Measurements from ENCODE around the gene MRAP2. TPM values are rescaled to one million over a fixed set of nuclear protein-coding genes. Genes with fewer than 3 reads are reported as not detected.

The MRAP2 gene
- total RNA-seq, 1 donor from 2014 or later, result 40.2 TPM

GRCh38 chr6:84052204-84052882, 18.8 kb downstream of the MRAP2 start:
- no peaks in the 10 kb centered on the region for H3K27me3 ChIP-seq (ENCODE audit: control insufficient read depth in 3 of 3, insufficient read depth in 3 of 3, low read length in 3 of 3)
- H3K36me3 ChIP-seq (ENCODE audit: control insufficient read depth in 3 of 3, insufficient read depth in 3 of 3, low read length in 3 of 3), result no peaks in the 10 kb centered on the region
- peak overlapping the region; percentile 28 for H3K27ac ChIP-seq (ENCODE audit: low read depth, low read length)
- H3K9ac ChIP-seq (ENCODE audit: low read depth in 1 of 3, low read length in 3 of 3), result peak overlapping the region in 2 of 3 donors; percentile 28 to 48
- peaks cover 8 to 14% (median 11%) of the 10 kb centered on the region in 3 donors for H3K4me1 ChIP-seq (ENCODE audit: control insufficient read depth in 3 of 3, insufficient read depth in 3 of 3, low read length in 3 of 3)
- H3K4me3 ChIP-seq (ENCODE audit: low read length in 3 of 3), result peak overlapping the region in 2 of 3 donors; percentile 23 to 55
- no peaks in the 10 kb centered on the region for H3K9me3 ChIP-seq (ENCODE audit: control insufficient read depth in 3 of 3, low read length in 3 of 3)

DNA sequence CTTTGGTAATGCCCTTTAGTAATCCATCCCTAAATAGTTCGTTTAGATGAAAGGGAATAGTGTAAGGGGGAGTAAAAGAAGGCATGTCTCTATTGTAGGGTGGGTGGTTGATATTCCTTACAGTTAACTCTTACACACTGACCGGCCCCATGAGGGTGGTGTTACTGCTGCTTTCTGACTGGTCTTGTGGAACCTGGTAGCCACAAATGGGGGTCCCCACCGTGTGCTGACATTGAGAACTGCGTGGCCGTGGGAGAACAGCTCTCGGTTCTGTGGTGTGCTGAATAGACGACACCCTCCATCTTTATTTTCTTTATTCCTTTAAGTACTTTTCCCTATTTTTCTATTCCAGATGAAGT, 19.3 kb downstream of the MRAP2 start:
- no peaks in the 10 kb centered on the region for H3K9me3 ChIP-seq (ENCODE audit: control insufficient read depth in 3 of 3, low read length in 3 of 3)
- H3K27me3 ChIP-seq (ENCODE audit: control insufficient read depth in 3 of 3, insufficient read depth in 3 of 3, low read length in 3 of 3), result no peaks in the 10 kb centered on the region
- H3K4me1 ChIP-seq (ENCODE audit: control insufficient read depth in 3 of 3, insufficient read depth in 3 of 3, low read length in 3 of 3), result peaks cover 8 to 14% (median 11%) of the 10 kb centered on the region in 3 donors
- H3K36me3 ChIP-seq (ENCODE audit: control insufficient read depth in 3 of 3, insufficient read depth in 3 of 3, low read length in 3 of 3), result no peaks in the 10 kb centered on the region
- H3K27ac ChIP-seq (ENCODE audit: low read depth, low read length), result peak overlapping the region; percentile 28
- H3K4me3 ChIP-seq (ENCODE audit: low read length in 3 of 3), result no peak overlapping the region
- no peak overlapping the region for H3K9ac ChIP-seq (ENCODE audit: low read depth in 1 of 3, low read length in 3 of 3)

DNA sequence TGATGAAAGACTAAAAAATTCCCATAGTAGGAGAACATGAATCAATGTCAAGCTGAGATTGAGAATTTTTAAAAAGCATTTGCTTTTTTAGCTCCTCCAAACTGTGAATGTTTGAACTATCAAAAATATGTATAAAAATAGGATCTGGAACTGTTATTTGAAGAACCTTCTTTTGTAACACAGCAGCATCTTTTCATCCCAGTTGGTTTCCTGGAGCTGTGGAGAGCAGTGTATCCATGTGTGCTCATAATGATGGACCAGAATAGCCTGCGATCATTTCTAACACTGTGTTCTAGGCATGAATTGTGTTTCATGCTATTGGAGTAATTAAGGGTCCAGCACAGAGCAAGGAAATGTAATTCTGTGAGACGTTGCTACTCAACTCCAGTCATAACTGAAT, 22.1 kb downstream of the MRAP2 start:
- Histone ChIP-seq H3K9ac (ENCODE audit: low read depth in 1 of 3, low read length in 3 of 3) (no peak overlapping the region), H3K27ac (ENCODE audit: low read depth, low read length) (no peak overlapping the region), H3K9me3 (ENCODE audit: control insufficient read depth in 3 of 3, low read length in 3 of 3) (no peaks in the 10 kb centered on the region), H3K4me3 (ENCODE audit: low read length in 3 of 3) (no peak overlapping the region), H3K36me3 (ENCODE audit: control insufficient read depth in 3 of 3, insufficient read depth in 3 of 3, low read length in 3 of 3) (no peaks in the 10 kb centered on the region), H3K27me3 (ENCODE audit: control insufficient read depth in 3 of 3, insufficient read depth in 3 of 3, low read length in 3 of 3) (no peaks in the 10 kb centered on the region), H3K4me1 (ENCODE audit: control insufficient read depth in 3 of 3, insufficient read depth in 3 of 3, low read length in 3 of 3) (peaks cover 8 to 14% (median 11%) of the 10 kb centered on the region in 3 donors)

DNA sequence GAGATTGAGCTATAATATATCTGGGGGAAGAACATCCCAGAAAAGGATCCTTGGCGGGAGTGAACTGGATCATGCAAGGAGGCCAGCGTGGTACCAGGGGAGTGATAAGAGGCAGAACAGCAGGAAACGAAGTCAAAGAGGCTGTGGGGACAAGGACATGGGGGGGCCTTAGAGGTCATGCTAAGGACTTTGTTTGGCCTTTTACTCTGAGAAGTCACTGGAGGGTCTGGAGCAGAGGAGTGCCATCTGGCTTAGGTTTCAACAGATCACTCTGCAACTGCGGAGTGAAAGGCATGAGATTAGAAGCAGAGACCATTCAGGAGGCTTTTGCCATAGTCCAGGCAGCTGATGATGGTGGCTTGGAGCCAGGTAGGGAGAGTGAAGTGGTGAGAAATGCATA, 24.3 kb downstream of the MRAP2 start:
- Histone ChIP-seq H3K27me3 (ENCODE audit: control insufficient read depth in 3 of 3, insufficient read depth in 3 of 3, low read length in 3 of 3) (no peaks in the 10 kb centered on the region), H3K4me1 (ENCODE audit: control insufficient read depth in 3 of 3, insufficient read depth in 3 of 3, low read length in 3 of 3) (peaks cover 0 to under 1% (median under 1%) of the 10 kb centered on the region in 3 donors), H3K27ac (ENCODE audit: low read depth, low read length) (no peak overlapping the region), H3K9me3 (ENCODE audit: control insufficient read depth in 3 of 3, low read length in 3 of 3) (no peaks in the 10 kb centered on the region), H3K9ac (ENCODE audit: low read depth in 1 of 3, low read length in 3 of 3) (no peak overlapping the region), H3K36me3 (ENCODE audit: control insufficient read depth in 3 of 3, insufficient read depth in 3 of 3, low read length in 3 of 3) (no peaks in the 10 kb centered on the region), H3K4me3 (ENCODE audit: low read length in 3 of 3) (no peak overlapping the region)

- Histone ChIP-seq H3K4me1 (ENCODE audit: control insufficient read depth in 3 of 3, insufficient read depth in 3 of 3, low read length in 3 of 3) (no peaks in the 10 kb centered on the region), H3K9me3 (ENCODE audit: control insufficient read depth in 3 of 3, low read length in 3 of 3) (no peaks in the 10 kb centered on the region), H3K27me3 (ENCODE audit: control insufficient read depth in 3 of 3, insufficient read depth in 3 of 3, low read length in 3 of 3) (no peaks in the 10 kb centered on the region), H3K4me3 (ENCODE audit: low read length in 3 of 3) (no peak overlapping the region), H3K9ac (ENCODE audit: low read depth in 1 of 3, low read length in 3 of 3) (no peak overlapping the region), H3K36me3 (ENCODE audit: control insufficient read depth in 3 of 3, insufficient read depth in 3 of 3, low read length in 3 of 3) (no peaks in the 10 kb centered on the region), H3K27ac (ENCODE audit: low read depth, low read length) (no peak overlapping the region)
These were observed 25.5 kb downstream of the MRAP2 start for GRCh38 chr6:84059082-84059481.

DNA sequence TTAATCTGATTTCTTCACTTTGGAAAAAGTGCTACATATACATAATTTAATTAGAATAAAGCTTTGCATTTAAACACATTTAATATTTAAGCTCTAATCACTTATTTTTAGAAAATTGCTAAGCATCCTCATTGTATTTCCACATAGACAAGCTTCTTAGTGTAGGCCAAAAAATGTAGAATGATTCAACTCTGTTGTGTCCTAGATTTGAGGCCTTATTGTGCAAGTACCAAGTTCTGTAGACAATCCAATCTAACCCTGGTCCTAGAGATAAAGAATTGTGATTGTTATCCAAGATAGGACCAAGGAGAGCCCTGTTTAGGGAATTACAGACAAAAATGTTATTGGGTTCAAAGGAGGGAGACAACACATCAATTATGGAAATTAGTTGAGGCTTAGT, 27.6 kb downstream of the MRAP2 start:
- no peaks in the 10 kb centered on the region for H3K9me3 ChIP-seq (ENCODE audit: control insufficient read depth in 3 of 3, low read length in 3 of 3)
- H3K9ac ChIP-seq (ENCODE audit: low read depth in 1 of 3, low read length in 3 of 3), result no peak overlapping the region
- H3K4me1 ChIP-seq (ENCODE audit: control insufficient read depth in 3 of 3, insufficient read depth in 3 of 3, low read length in 3 of 3), result no peaks in the 10 kb centered on the region
- H3K27ac ChIP-seq (ENCODE audit: low read depth, low read length), result no peak overlapping the region
- no peaks in the 10 kb centered on the region for H3K36me3 ChIP-seq (ENCODE audit: control insufficient read depth in 3 of 3, insufficient read depth in 3 of 3, low read length in 3 of 3)
- H3K27me3 ChIP-seq (ENCODE audit: control insufficient read depth in 3 of 3, insufficient read depth in 3 of 3, low read length in 3 of 3), result no peaks in the 10 kb centered on the region
- no peak overlapping the region for H3K4me3 ChIP-seq (ENCODE audit: low read length in 3 of 3)

DNA sequence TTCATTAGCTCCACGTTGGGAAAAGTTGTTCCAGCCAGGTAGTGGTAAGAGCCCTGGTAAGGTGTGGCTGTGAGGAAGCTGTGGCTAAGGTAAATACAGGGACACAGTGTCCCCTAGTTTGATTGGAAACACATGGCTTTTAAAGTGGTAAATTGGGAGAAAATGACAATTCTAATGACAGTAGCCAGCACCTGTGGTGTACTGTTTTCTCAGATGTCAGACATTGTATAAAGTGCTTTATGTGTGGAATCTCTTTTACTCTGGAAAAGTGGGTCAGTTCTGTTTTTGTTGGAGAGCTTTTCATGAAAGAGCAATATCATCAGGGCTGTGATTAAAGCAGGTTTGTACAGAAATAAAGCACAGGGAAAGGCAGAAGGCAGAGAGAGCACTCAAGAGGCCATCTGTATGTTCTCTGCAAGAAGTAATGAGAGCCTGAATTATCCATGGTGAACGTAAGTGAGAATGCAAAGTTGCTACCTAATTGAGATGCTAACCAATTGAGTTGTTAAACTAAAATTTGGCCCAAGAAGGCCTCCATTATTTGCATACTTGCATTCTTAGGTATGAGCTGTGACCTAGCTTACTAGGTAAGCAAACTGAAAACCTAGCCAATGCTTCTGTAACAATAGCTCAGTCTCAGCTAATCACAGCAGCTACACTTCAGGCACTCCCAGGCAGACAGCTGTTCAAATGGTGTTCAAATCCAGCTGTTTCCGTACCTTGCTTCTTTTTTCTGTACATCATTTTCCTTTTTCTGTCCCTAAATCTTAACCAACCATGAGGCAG, 28.2 kb downstream of the MRAP2 start:
- H3K9me3 ChIP-seq (ENCODE audit: control insufficient read depth in 3 of 3, low read length in 3 of 3), result no peaks in the 10 kb centered on the region
- H3K27me3 ChIP-seq (ENCODE audit: control insufficient read depth in 3 of 3, insufficient read depth in 3 of 3, low read length in 3 of 3), result no peaks in the 10 kb centered on the region
- no peak overlapping the region for H3K4me3 ChIP-seq (ENCODE audit: low read length in 3 of 3)
- H3K27ac ChIP-seq (ENCODE audit: low read depth, low read length), result no peak overlapping the region
- no peak overlapping the region for H3K9ac ChIP-seq (ENCODE audit: low read depth in 1 of 3, low read length in 3 of 3)
- H3K4me1 ChIP-seq (ENCODE audit: control insufficient read depth in 3 of 3, insufficient read depth in 3 of 3, low read length in 3 of 3), result no peaks in the 10 kb centered on the region
- no peaks in the 10 kb centered on the region for H3K36me3 ChIP-seq (ENCODE audit: control insufficient read depth in 3 of 3, insufficient read depth in 3 of 3, low read length in 3 of 3)

DNA sequence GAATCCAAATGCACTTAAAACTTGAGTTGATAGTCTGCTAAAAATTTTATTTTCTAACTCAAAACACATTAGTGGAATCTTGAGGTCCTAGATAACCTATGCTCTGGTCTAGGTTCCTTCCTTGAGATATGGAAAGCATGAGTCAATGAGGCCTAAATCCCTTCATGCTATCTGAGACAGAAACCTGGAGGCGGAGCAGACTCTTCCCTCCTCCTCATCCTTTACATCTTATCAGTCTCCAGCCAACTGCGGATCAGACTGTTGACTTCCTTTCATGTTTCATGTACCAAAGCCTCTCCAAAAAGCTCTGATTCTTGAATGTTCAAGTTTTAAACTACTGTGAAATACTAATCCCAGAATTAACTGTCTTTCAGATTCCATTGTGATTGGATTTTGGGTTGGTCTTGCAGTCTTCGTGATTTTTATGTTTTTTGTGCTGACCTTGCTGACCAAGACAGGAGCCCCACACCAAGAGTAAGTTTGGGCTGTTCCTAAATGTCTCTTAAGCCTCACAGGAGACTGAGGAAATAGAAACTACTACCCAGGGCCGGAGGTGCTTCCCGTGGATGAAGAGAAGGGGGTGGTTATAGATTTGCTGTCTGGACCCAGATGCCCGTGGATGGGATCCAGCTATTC, 29.1 kb downstream of the MRAP2 start:
- Histone ChIP-seq H3K27ac (ENCODE audit: low read depth, low read length) (no peak overlapping the region), H3K36me3 (ENCODE audit: control insufficient read depth in 3 of 3, insufficient read depth in 3 of 3, low read length in 3 of 3) (no peaks in the 10 kb centered on the region), H3K4me3 (ENCODE audit: low read length in 3 of 3) (no peak overlapping the region), H3K27me3 (ENCODE audit: control insufficient read depth in 3 of 3, insufficient read depth in 3 of 3, low read length in 3 of 3) (no peaks in the 10 kb centered on the region), H3K4me1 (ENCODE audit: control insufficient read depth in 3 of 3, insufficient read depth in 3 of 3, low read length in 3 of 3) (no peaks in the 10 kb centered on the region), H3K9ac (ENCODE audit: low read depth in 1 of 3, low read length in 3 of 3) (no peak overlapping the region), H3K9me3 (ENCODE audit: control insufficient read depth in 3 of 3, low read length in 3 of 3) (no peaks in the 10 kb centered on the region)

DNA sequence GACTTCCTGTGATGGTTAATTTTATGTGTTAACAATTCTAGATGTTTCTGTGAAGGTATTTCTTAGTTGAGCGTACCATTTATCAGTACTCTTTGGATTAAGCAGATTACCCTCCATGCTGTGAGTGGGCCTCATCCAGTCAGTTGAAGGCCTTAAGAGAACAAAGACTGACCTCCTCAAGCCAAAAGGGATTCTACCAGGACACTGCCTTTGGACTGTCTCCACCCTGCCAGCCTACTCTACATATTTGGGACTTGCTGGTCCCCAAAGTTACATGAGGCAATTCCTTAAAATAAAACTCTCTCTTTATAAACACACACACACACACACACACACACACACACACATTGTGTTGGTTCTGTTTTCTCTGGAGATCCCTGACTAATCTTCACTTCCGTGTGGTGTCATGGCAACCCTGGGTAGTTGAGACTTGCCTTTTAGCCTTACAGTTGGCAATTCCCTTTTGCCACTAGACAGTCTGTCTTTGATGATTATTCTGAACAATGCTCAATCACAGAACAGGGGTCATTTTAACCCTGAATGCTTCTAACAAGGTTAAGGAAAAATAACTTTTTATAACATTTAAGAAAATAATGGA, 32.2 kb downstream of the MRAP2 start:
- Histone ChIP-seq H3K27ac (ENCODE audit: low read depth, low read length) (no peak overlapping the region), H3K4me1 (ENCODE audit: control insufficient read depth in 3 of 3, insufficient read depth in 3 of 3, low read length in 3 of 3) (no peaks in the 10 kb centered on the region), H3K4me3 (ENCODE audit: low read length in 3 of 3) (no peak overlapping the region), H3K27me3 (ENCODE audit: control insufficient read depth in 3 of 3, insufficient read depth in 3 of 3, low read length in 3 of 3) (no peaks in the 10 kb centered on the region), H3K36me3 (ENCODE audit: control insufficient read depth in 3 of 3, insufficient read depth in 3 of 3, low read length in 3 of 3) (no peaks in the 10 kb centered on the region), H3K9me3 (ENCODE audit: control insufficient read depth in 3 of 3, low read length in 3 of 3) (no peaks in the 10 kb centered on the region), H3K9ac (ENCODE audit: low read depth in 1 of 3, low read length in 3 of 3) (no peak overlapping the region)

- Histone ChIP-seq H3K27me3 (ENCODE audit: control insufficient read depth in 3 of 3, insufficient read depth in 3 of 3, low read length in 3 of 3) (no peaks in the 10 kb centered on the region), H3K9me3 (ENCODE audit: control insufficient read depth in 3 of 3, low read length in 3 of 3) (no peaks in the 10 kb centered on the region), H3K9ac (ENCODE audit: low read depth in 1 of 3, low read length in 3 of 3) (no peak overlapping the region), H3K36me3 (ENCODE audit: control insufficient read depth in 3 of 3, insufficient read depth in 3 of 3, low read length in 3 of 3) (no peaks in the 10 kb centered on the region), H3K4me3 (ENCODE audit: low read length in 3 of 3) (no peak overlapping the region), H3K27ac (ENCODE audit: low read depth, low read length) (no peak overlapping the region), H3K4me1 (ENCODE audit: control insufficient read depth in 3 of 3, insufficient read depth in 3 of 3, low read length in 3 of 3) (no peaks in the 10 kb centered on the region)
These were observed 33.0 kb downstream of the MRAP2 start for GRCh38 chr6:84066536-84066935.
